CD14-positive monocyte (primary cell): ENCODE measurements around the gene IGF1R. TPM values are rescaled to one million over a fixed set of nuclear protein-coding genes. Genes with fewer than 3 reads are reported as not detected.

Experiments used
- DNase-seq, 3 donors: peaks; one replicate each; pipeline ENCODE4 v3.0.0-alpha.2; 2011 to 2022
- H2AFZ ChIP-seq: 2 replicates; pipeline ENCODE4 v1.6.0; 2012; ENCODE audit warnings: mild to moderate bottlenecking, low read depth, low read length, inconsistent platforms; ENCODE audit not compliant: insufficient read depth, poor library complexity, severe bottlenecking
- H3K27ac ChIP-seq, 2 donors: 1 replicate in 1 of 2; 2 replicates in 1 of 2; pipeline ENCODE4 v1.5.1; 2012 to 2013; ENCODE audit warnings: low read length in 2 of 2, control low read depth in 1 of 2, inconsistent platforms in 1 of 2, low read depth in 1 of 2, mild to moderate bottlenecking in 1 of 2
- H3K27me3 ChIP-seq, 2 donors: one replicate each; pipeline versions ENCODE4 v1.6.0 to v1.6.1; 2011 to 2013; ENCODE audit warnings: low read length in 2 of 2; ENCODE audit not compliant: control insufficient read depth in 2 of 2, insufficient read depth in 2 of 2
- H3K36me3 ChIP-seq, 2 donors: replicated peaks in 1 of 2; 1 replicate in 1 of 2; 2 replicates in 1 of 2; pipeline versions ENCODE4 v1.5.1 to v1.6.1; 2012 to 2013; ENCODE audit warnings: low read length in 2 of 2, control low read depth in 1 of 2, inconsistent platforms in 1 of 2, mild to moderate bottlenecking in 1 of 2; ENCODE audit not compliant: insufficient read depth in 2 of 2, control insufficient read depth in 1 of 2
- H3K4me1 ChIP-seq, 2 donors: 1 replicate in 1 of 2; 2 replicates in 1 of 2; pipeline versions ENCODE4 v1.5.1 to v1.6.1; 2012 to 2013; ENCODE audit warnings: low read length in 2 of 2, control low read depth in 1 of 2, inconsistent platforms in 1 of 2, mild to moderate bottlenecking in 1 of 2, moderate library complexity in 1 of 2; ENCODE audit not compliant: insufficient read depth in 2 of 2, control insufficient read depth in 1 of 2
- H3K4me2 ChIP-seq: replicated peaks from 2 replicates; pipeline ENCODE3; 2012; ENCODE audit warnings: low read length, moderate library complexity, mild to moderate bottlenecking; ENCODE audit not compliant: poor library complexity, severe bottlenecking; ENCODE audit errors: extremely low read depth
- H3K4me3 ChIP-seq, 3 experiments: fragments of 200-600 bp in 1 of 3; sonication (generic) in 1 of 3; replicated peaks in 1 of 3; 1 replicate in 2 of 3; 2 replicates in 1 of 3; pipeline ENCODE4 v1.5.1; 2011 to 2013; ENCODE audit warnings: low read length in 3 of 3, mild to moderate bottlenecking in 3 of 3, control low read depth in 2 of 3, low read depth in 2 of 3, inconsistent platforms in 1 of 3, moderate library complexity in 1 of 3
- H3K79me2 ChIP-seq: 2 replicates; pipeline ENCODE4 v1.6.0; 2012; ENCODE audit warnings: mild to moderate bottlenecking, control low read depth, inconsistent platforms, low read length, moderate library complexity; ENCODE audit not compliant: insufficient read depth
- H3K9ac ChIP-seq: 2 replicates; pipeline ENCODE4 v1.6.0; 2017; ENCODE audit warnings: low read length, mild to moderate bottlenecking; ENCODE audit not compliant: insufficient read depth, poor library complexity, severe bottlenecking
- H3K9me3 ChIP-seq, 2 donors: replicated peaks in 1 of 2; 1 replicate in 1 of 2; 2 replicates in 1 of 2; pipeline versions ENCODE4 v1.5.1 to v1.6.1; 2012 to 2013; ENCODE audit warnings: low read length in 2 of 2, control low read depth in 1 of 2; ENCODE audit not compliant: control insufficient read depth in 1 of 2, insufficient read depth in 1 of 2
- H4K20me1 ChIP-seq: 2 replicates; pipeline ENCODE4 v1.6.0; 2012; ENCODE audit warnings: mild to moderate bottlenecking, low read length, control low read depth, moderate library complexity; ENCODE audit not compliant: insufficient read depth
- H3K27ac Mint-ChIP-seq, 7 donors: one replicate each; pipeline ENCODE4 v1.8.0; 2020; ENCODE audit warnings: mild to moderate bottlenecking in 7 of 7, mixed read lengths in 7 of 7, moderate library complexity in 6 of 7, inconsistent platforms in 2 of 7
- H3K27me3 Mint-ChIP-seq, 3 donors: one replicate each; pipeline ENCODE4 v1.8.0; 2021 to 2022; ENCODE audit warnings: low read depth in 3 of 3, mild to moderate bottlenecking in 3 of 3, mixed read lengths in 3 of 3, moderate library complexity in 3 of 3, inconsistent platforms in 1 of 3
- H3K36me3 Mint-ChIP-seq, 2 donors: one replicate each; pipeline ENCODE4 v1.8.0; 2020; ENCODE audit warnings: mixed read lengths in 2 of 2, inconsistent platforms in 1 of 2, mild to moderate bottlenecking in 1 of 2
- H3K4me1 Mint-ChIP-seq: one replicate; pipeline ENCODE4 v1.8.0; 2020; ENCODE audit warnings: mild to moderate bottlenecking, mixed read lengths
- H3K4me3 Mint-ChIP-seq, 2 donors: one replicate each; pipeline ENCODE4 v1.8.0; 2020; ENCODE audit warnings: mild to moderate bottlenecking in 2 of 2, mixed read lengths in 2 of 2, moderate library complexity in 1 of 2
- H3K9me3 Mint-ChIP-seq, 7 donors: one replicate each; pipeline ENCODE4 v1.8.0; 2020 to 2022; ENCODE audit warnings: mixed read lengths in 7 of 7, mild to moderate bottlenecking in 6 of 7, moderate library complexity in 6 of 7, inconsistent platforms in 2 of 7
- CTCF ChIP-seq: fragments of 200-600 bp; IDR thresholded peaks from one replicate; pipeline ENCODE4 v1.8.0; 2022; ENCODE audit warnings: antibody characterized with exemption, mild to moderate bottlenecking
- WGBS: methylation state at CpG from one replicate; pipeline ENCODE4 v1.1.5; 2013; ENCODE audit warnings: missing lambda C conversion rate; ENCODE audit not compliant: insufficient coverage; 5-methylcytosine and 5-hydroxymethylcytosine counted together
- intact Hi-C, 2 donors: fragments of 100-400 bp; cut with micrococcal nuclease; formaldehyde crosslinking; loops; one replicate each; pipeline versions ENCODE4 v1.15.0 to v1.15.1; 2023
- polyA plus RNA-seq, 3 donors: library from polyadenylated mRNA; depleted of rRNA in 1 of 3; unstranded in 2 of 3; stranded (reverse) in 1 of 3; fragments of 300-500 nt in 2 of 3; fragments of >200 nt in 1 of 3; fragmentation: Illumina TruSeq in 2 of 3; gene quantifications; 1 replicate in 2 of 3; 2 replicates in 1 of 3; pipeline ENCODE4 v1.2.3, GENCODE V29; 2012 to 2021

Gene IGF1R
- polyA plus RNA-seq, 3 donors: 0.35 to 4.9 (median 0.67) TPM

- peaks cover 44% of the 10 kb centered on the region for H3K4me1 Mint-ChIP-seq
- intact Hi-C loops: no loop called here
- H3K36me3 Mint-ChIP-seq: no peaks in the 10 kb centered on the region
- no peak for DNase-seq
- Histone ChIP-seq H3K27ac (no peak overlapping the region), H3K9me3 (no peaks in the 10 kb centered on the region), H3K79me2 (peaks cover 71% of the 10 kb centered on the region), H3K4me3 (no peak overlapping the region), H3K27me3 (no peaks in the 10 kb centered on the region), H3K36me3 (no peaks in the 10 kb centered on the region), H3K4me2 (no peak overlapping the region), H3K9ac (no peak overlapping the region), H4K20me1 (peaks cover 94% of the 10 kb centered on the region), H3K4me1 (peaks cover 24 to 29% of the 10 kb centered on the region in 2 donors), H2AFZ (no peak overlapping the region)
- WGBS: 99% methylated on average over 8 of the region's 12 CpGs
- TF ChIP-seq CTCF: no peak
- no peak overlapping the region for H3K27ac Mint-ChIP-seq
- peaks cover 0 to 7% (median 2%) of the 10 kb centered on the region in 3 donors for H3K27me3 Mint-ChIP-seq
- peaks cover 0 to 2% (median 0%) of the 10 kb centered on the region in 7 donors for H3K9me3 Mint-ChIP-seq
- H3K4me3 Mint-ChIP-seq: no peak overlapping the region
Observed at GRCh38 chr15:98796685-98797357, 148.5 kb downstream of the IGF1R start.

- no peak overlapping the region for H3K4me3 Mint-ChIP-seq
- Histone ChIP-seq H3K9me3 (no peaks in the 10 kb centered on the region), H3K4me2 (no peak overlapping the region), H3K9ac (no peak overlapping the region), H3K79me2 (peaks cover 69% of the 10 kb centered on the region), H3K4me3 (no peak overlapping the region), H4K20me1 (peaks cover 91% of the 10 kb centered on the region), H3K27me3 (no peaks in the 10 kb centered on the region), H3K27ac (no peak overlapping the region), H3K36me3 (no peaks in the 10 kb centered on the region), H3K4me1 (peaks cover 24 to 29% of the 10 kb centered on the region in 2 donors), H2AFZ (no peak overlapping the region)
- no peaks in the 10 kb centered on the region for H3K36me3 Mint-ChIP-seq
- H3K4me1 Mint-ChIP-seq: peaks cover 39% of the 10 kb centered on the region
- H3K27me3 Mint-ChIP-seq: peaks cover 2 to 6% (median 3%) of the 10 kb centered on the region in 3 donors
- intact Hi-C loops: no loop called here
- no peak overlapping the region for H3K27ac Mint-ChIP-seq
- DNase-seq: no peak
- WGBS: 94% methylated on average over 6 of the region's 6 CpGs
- no peak for TF ChIP-seq CTCF
- H3K9me3 Mint-ChIP-seq: peaks cover 0 to 2% (median 0%) of the 10 kb centered on the region in 7 donors
Observed at GRCh38 chr15:98798375-98798893, 150.1 kb downstream of the IGF1R start.
